GM19328 (cell line): ENCODE data around the gene NR1H3.
"Not testable (repeated sequence)": the region's sequence is repeated elsewhere in the genome, so short reads cannot be mapped to it uniquely, and the experiment has no call there.

Experiments used
- ATAC-seq: cut with Tn5 transposase; IDR thresholded peaks from one replicate; pipeline ENCODE4 v1.9.1; 2021; ENCODE audit warnings: mild to moderate bottlenecking, moderate library complexity; ENCODE audit not compliant: unreplicated experiment

The NR1H3 gene

GRCh38 chr11:47257517-47258316, at the start of gene NR1H3:
NR1H3 (plus strand) TSS chr11:47257996; CDS start chr11:47259217, 1,221 bp downstream.
- ATAC-seq = no peak

- ATAC-seq = not testable (repeated sequence)
Measured at GRCh38 chr11:47208008-47208552, 49.7 kb upstream of the NR1H3 start.

GRCh38 chr11:47208628-47209027, 49.2 kb upstream of the NR1H3 start:
- ATAC-seq = no peak

GRCh38 chr11:47212938-47213337, 44.9 kb upstream of the NR1H3 start:
- ATAC-seq = no peak

- ATAC-seq = peak; percentile 54
Measured at GRCh38 chr11:47213950-47214565, 43.7 kb upstream of the NR1H3 start.

- no peak for ATAC-seq
Measured at GRCh38 chr11:47215366-47215910, 42.4 kb upstream of the NR1H3 start.

GRCh38 chr11:47216121-47216798, 41.5 kb upstream of the NR1H3 start:
- no peak for ATAC-seq

- no peak for ATAC-seq
Measured at GRCh38 chr11:47220401-47220821, 37.4 kb upstream of the NR1H3 start.

- no peak for ATAC-seq
Measured at GRCh38 chr11:47222696-47223095, 35.1 kb upstream of the NR1H3 start.

- ATAC-seq = peak; percentile 83
Measured at GRCh38 chr11:47225552-47226400, 32.0 kb upstream of the NR1H3 start.

GRCh38 chr11:47229161-47229560, 28.6 kb upstream of the NR1H3 start:
- ATAC-seq = no peak

GRCh38 chr11:47233051-47233450, 24.7 kb upstream of the NR1H3 start:
- no peak for ATAC-seq

GRCh38 chr11:47233989-47234668, 23.7 kb upstream of the NR1H3 start:
- no peak for ATAC-seq

- ATAC-seq = no peak
Measured at GRCh38 chr11:47234669-47235100, 23.1 kb upstream of the NR1H3 start.

- no peak for ATAC-seq
Measured at GRCh38 chr11:47235163-47235562, 22.6 kb upstream of the NR1H3 start.

GRCh38 chr11:47236482-47236881, 21.3 kb upstream of the NR1H3 start:
- ATAC-seq = no peak

GRCh38 chr11:47239852-47240251, 17.9 kb upstream of the NR1H3 start:
- no peak for ATAC-seq

- ATAC-seq = no peak
Measured at GRCh38 chr11:47241841-47242301, 15.9 kb upstream of the NR1H3 start.

- ATAC-seq = no peak
Measured at GRCh38 chr11:47242596-47243192, 15.1 kb upstream of the NR1H3 start.
